GM12864 (cell line): ENCODE results near the gene PRR5L.

ENCODE experiments used
- DNase-seq: peaks from one replicate; pipeline ENCODE4 v3.0.0-alpha.2; 2011; ENCODE audit warnings: low read depth
- H3K4me3 ChIP-seq: 2 replicates; pipeline ENCODE4 v1.5.1; 2011; ENCODE audit warnings: mild to moderate bottlenecking, low read depth, low read length, control low read depth
- TF ChIP-seq, protein P1 (sequence below): IDR thresholded peaks from 2 replicates; pipeline ENCODE4 v1.5.1; 2011; ENCODE audit warnings: low read depth, mild to moderate bottlenecking, moderate library complexity, low read length, control low read depth, inconsistent platforms; ENCODE audit errors: missing control alignments

The PRR5L gene

DNA sequence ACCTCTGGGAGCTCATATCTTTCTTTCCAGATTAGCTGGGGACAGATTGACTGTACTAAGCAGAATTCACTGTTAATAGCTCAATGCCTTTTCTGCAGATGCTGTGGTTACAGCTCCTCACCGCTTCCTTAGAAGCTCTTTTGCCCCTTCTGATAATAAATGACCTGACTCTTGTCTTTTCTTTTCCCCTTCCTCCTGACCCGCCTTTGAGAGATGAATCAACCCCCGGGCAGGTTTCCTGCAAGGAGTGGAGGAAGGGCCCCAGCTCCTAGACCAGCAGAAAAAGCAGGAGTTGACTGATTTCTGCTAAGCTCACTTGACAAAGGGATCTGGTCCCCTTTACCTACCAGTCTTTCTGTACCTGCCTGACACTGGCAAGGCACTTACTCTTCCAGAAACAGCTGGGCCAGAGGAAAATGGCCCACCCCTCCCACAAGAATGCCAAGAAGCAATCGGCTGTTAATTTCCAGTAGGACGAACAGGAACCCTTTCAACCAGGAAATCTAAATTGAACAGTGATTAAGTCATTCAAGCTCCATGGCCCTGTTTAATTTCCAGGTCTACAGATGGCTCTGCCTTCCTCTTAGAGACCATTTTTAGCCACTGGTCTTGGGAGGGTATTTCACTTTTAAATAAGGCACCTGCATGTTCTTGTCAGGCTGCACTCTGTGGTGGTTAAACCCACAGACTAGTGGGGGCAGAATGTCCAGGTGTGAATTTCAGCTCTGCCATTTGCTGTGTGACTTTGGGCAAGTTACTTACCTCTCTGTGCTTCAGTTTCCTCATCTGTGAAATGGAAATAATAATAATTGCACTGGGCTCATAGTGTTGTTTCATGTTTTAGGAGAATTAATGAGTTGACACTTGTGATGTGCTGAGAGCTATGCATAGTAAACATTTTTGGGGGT is 67.5 kb downstream of the PRR5L start:
- TF ChIP-seq, protein P1, sequence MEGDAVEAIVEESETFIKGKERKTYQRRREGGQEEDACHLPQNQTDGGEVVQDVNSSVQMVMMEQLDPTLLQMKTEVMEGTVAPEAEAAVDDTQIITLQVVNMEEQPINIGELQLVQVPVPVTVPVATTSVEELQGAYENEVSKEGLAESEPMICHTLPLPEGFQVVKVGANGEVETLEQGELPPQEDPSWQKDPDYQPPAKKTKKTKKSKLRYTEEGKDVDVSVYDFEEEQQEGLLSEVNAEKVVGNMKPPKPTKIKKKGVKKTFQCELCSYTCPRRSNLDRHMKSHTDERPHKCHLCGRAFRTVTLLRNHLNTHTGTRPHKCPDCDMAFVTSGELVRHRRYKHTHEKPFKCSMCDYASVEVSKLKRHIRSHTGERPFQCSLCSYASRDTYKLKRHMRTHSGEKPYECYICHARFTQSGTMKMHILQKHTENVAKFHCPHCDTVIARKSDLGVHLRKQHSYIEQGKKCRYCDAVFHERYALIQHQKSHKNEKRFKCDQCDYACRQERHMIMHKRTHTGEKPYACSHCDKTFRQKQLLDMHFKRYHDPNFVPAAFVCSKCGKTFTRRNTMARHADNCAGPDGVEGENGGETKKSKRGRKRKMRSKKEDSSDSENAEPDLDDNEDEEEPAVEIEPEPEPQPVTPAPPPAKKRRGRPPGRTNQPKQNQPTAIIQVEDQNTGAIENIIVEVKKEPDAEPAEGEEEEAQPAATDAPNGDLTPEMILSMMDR, result no peak
- DNase-seq, result no peak
- no peak overlapping the region for H3K4me3 ChIP-seq

DNA sequence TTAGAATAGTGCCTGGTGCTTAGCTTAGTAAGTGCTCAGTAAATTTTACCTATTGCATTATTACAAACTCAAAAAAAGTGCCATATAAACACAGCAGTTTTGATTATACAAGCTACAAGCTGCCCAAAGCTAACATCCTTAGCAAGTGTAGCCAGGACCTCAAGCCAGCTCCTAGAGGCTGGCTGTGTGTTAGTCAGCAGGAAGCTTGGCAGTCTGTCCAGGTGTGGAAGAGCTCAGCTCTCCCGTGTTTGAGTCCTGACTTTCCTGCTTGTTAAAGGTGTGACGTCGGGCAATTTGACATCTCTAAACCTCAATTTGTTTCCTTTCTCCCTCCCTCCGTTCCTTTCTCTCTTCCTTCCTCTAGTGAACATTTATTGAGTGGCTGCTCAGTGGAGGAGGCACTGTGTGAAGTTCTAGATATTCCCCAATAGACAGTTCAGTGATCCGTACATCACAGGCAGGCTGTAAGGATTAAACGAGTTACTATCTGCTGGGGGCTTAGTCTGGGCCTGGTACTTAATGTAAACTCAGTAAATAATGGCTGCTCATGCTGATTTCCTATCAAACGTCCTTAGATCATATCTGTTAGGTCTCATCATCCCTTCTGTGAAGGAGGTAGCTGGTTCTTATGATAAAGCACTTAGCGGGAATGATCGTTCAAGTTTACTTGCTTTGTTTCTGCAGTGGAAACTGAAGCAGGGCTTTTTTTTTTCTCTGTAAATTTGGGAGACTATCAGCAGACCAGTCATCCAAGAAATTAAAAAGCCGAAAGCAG is 68.7 kb downstream of the PRR5L start:
- H3K4me3 ChIP-seq, result no peak overlapping the region
- DNase-seq, result no peak
- TF ChIP-seq, protein P1, result no peak

DNA sequence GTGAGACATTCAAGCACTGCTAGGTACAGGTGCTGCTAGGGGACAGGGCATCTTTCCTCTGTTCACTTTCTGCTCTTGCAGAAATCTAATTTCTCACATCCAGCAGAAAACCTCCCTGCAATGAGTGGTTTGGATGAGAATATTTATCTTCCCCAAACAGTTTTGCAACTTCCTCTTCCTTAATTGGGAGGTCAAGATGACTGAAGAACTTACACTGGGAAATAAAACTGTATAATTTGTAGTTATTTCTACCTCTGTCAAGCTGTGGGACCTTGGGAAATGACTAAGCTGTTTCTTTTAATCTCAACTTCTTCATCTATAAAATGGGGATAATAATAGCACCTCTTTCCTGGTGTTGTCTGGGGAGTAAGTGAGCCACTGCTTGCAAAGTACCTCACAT is 69.8 kb downstream of the PRR5L start:
- TF ChIP-seq, protein P1, result no peak
- DNase-seq, result no peak
- H3K4me3 ChIP-seq, result no peak overlapping the region

DNA sequence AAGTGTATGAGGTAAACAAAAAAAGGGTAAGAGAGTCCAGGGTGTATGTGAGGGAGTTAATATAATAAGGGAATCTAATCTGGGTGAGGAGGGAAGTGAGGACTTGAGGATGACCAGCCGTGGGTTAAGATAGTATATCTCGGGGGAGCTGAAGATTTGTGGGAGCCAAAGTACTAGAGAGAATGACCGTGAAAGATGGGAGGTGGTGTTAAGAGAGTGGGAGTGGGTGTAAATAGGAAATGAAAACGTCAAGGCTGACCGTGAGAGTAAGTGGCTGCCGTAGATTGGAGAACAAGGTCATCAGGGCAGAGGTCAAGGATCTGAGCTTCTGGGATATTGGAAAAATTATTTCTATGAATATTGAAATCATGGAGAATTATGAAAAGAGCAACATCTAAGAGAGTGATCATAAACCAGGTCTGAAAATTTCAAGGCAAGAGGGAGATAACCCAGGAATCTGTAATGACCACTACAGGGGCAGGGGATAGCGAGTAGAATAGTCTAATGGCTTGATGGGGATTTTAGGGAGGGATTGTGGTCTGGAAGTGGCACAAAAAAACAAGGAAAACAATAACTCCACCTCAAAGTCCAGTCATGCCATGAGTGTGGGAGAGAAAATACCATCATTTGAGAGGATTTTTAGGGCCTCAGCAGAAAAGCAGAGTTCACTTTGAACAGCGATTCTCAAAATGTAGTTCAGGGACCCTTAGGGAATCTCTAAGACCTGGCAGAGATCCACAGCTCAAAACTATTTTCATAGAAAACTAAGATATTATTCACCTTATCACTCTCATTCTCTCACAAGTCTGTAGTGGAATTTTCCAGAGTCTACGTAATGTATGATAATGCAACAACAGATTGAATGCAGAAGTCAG is 72.0 kb downstream of the PRR5L start:
- no peak for DNase-seq
- TF ChIP-seq, protein P1, result no peak
- H3K4me3 ChIP-seq, result no peak overlapping the region

DNA sequence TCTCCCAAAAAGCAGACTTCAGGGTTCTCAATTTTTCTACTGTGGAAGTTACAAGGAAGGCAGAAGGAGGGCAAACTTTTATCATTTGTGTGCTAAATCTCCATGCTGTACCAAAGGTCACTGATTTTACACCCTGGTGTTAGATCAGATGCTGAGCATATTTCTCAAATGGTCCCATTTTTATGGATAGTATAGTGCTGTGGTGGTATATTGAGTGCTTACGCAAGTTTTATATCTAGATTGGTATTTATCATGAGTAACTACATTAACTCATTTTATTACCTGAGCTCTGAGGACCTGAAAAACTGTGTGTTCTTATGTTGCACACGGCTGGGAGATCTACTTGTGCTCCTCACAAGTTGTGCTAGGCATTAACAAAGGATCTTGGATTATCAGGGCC is 75.1 kb downstream of the PRR5L start:
- TF ChIP-seq, protein P1, result no peak
- no peak for DNase-seq
- no peak overlapping the region for H3K4me3 ChIP-seq

DNA sequence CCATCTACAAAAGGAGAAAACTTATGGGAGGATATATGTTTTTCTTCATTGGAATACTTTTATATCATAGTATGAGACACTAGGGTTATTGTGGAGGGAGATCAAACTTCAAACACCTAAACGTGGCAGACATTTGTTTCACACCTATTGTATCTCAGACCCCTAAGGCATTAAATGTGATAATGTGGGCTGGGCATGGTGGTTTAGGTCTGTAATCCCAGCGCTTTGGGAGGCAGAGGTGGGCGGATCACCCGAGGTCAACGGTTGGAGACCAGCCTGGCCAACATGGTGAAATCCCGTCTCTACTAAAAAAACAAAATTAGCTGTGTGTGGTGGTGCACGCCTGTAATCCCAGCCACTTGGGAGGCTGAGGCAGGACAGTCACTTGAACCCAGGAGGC is 75.5 kb downstream of the PRR5L start:
- no peak for DNase-seq
- no peak overlapping the region for H3K4me3 ChIP-seq
- TF ChIP-seq, protein P1, result no peak
